Measurements from ENCODE around the gene USP26.
"Not testable (repeated sequence)": the region's sequence is repeated elsewhere in the genome, so short reads cannot be mapped to it uniquely, and the experiment has no call there.

The USP26 gene

GRCh38 chrX:133097031-133097430 lies at the start of gene USP26:
TSS of gene USP26 (minus strand) at chrX:133097109. CDS start at chrX:133028220, 68,889 bp downstream.
- DNase-seq, result no peak

- no peak for DNase-seq
Measured at GRCh38 chrX:133134282-133134681, 37.4 kb upstream of the USP26 start.

GRCh38 chrX:133120406-133120805 lies 23.5 kb upstream of the USP26 start:
- DNase-seq, result no peak

- DNase-seq, result no peak
Measured at GRCh38 chrX:133094098-133094731, 2.7 kb downstream of the USP26 start.

- DNase-seq, result no peak
Measured at GRCh38 chrX:133090236-133090809, 6.6 kb downstream of the USP26 start.

- DNase-seq, result no peak
Measured at GRCh38 chrX:133089411-133089810, 7.5 kb downstream of the USP26 start.

- no peak for DNase-seq
Measured at GRCh38 chrX:133085785-133086184, 11.1 kb downstream of the USP26 start.

GRCh38 chrX:133085056-133085455 lies 11.9 kb downstream of the USP26 start:
- DNase-seq, result not testable (repeated sequence)

GRCh38 chrX:133083899-133084298 lies 13.0 kb downstream of the USP26 start:
- no peak for DNase-seq

- no peak for DNase-seq
Measured at GRCh38 chrX:133081990-133082389, 14.9 kb downstream of the USP26 start.

- not testable (repeated sequence) for DNase-seq
Measured at GRCh38 chrX:133077856-133078255, 19.1 kb downstream of the USP26 start.

- DNase-seq, result no peak
Measured at GRCh38 chrX:133072566-133072965, 24.3 kb downstream of the USP26 start.

- no peak for DNase-seq
Measured at GRCh38 chrX:133068461-133068860, 28.4 kb downstream of the USP26 start.

- DNase-seq, result no peak
Measured at GRCh38 chrX:133056341-133056740, 40.6 kb downstream of the USP26 start.

- DNase-seq, result no peak
Measured at GRCh38 chrX:133054761-133055405, 42.0 kb downstream of the USP26 start.

GRCh38 chrX:133053861-133054598 lies 42.9 kb downstream of the USP26 start:
- no peak for DNase-seq

GRCh38 chrX:133048751-133049150 lies 48.2 kb downstream of the USP26 start:
- DNase-seq, result no peak

GRCh38 chrX:133046601-133047000 lies 50.3 kb downstream of the USP26 start:
- no peak for DNase-seq

GRCh38 chrX:133045986-133046385 lies 50.9 kb downstream of the USP26 start:
- DNase-seq, result no peak

GRCh38 chrX:133044145-133044786 lies 52.6 kb downstream of the USP26 start:
- DNase-seq, result not testable (repeated sequence)

GRCh38 chrX:133042260-133042659 lies 54.6 kb downstream of the USP26 start:
- no peak for DNase-seq

- no peak for DNase-seq
Measured at GRCh38 chrX:133033010-133033409, 63.9 kb downstream of the USP26 start.

GRCh38 chrX:133018229-133018628 lies 78.7 kb downstream of the USP26 start:
- no peak for DNase-seq

All from activated CD4-positive, alpha-beta T cell treated with anti-CD3 and anti-CD28 coated beads for 1 hour (primary cell).